T-helper 1 cell treated with Interleukin-12 subunit alpha and Interleukin-12 subunit beta and Interleukin-4 antibody, amounts not matched to agents 30 μg/mL and 1 μg/mL, for 36 hours (primary cell): ENCODE results near the gene MDGA2.

Source experiments
- H3K27ac Mint-ChIP-seq: one replicate; pipeline ENCODE4 v1.8.0; 2021; ENCODE audit warnings: mild to moderate bottlenecking, mixed read lengths
- H3K27me3 Mint-ChIP-seq: one replicate; pipeline ENCODE4 v1.8.0; 2021; ENCODE audit warnings: low read depth, mixed read lengths
- H3K36me3 Mint-ChIP-seq: one replicate; pipeline ENCODE4 v1.8.0; 2021; ENCODE audit warnings: low read depth, mixed read lengths
- H3K4me1 Mint-ChIP-seq: one replicate; pipeline ENCODE4 v1.8.0; 2021; ENCODE audit warnings: low read depth, mixed read lengths
- H3K4me3 Mint-ChIP-seq: one replicate; pipeline ENCODE4 v1.8.0; 2021; ENCODE audit warnings: mild to moderate bottlenecking, moderate library complexity, mixed read lengths
- H3K9me3 Mint-ChIP-seq: one replicate; pipeline ENCODE4 v1.8.0; 2021; ENCODE audit warnings: mixed read lengths

MDGA2 gene

DNA sequence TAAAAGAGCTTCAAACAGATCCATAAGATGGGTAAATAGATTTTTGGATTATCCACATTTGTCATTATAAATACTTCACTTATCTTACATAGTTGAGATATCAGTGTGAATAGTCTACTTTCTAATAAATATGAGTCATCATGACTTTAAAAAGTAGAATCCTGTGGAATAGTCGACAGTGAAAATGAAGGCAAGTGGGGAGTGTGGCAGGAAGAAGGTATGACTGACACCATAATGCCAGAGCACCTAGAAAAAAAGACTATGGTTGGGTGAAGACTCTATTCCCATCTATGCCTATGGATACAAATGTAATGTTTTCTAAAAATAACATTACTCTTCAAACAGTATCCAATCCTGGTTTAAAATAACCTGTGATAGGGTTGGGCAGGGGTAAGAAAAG, 117.5 kb downstream of the MDGA2 start:
- Mint-ChIP-seq H3K4me1 (no peaks in the 10 kb centered on the region), H3K27ac (no peak overlapping the region), H3K9me3 (peaks cover 11% of the 10 kb centered on the region), H3K4me3 (no peak overlapping the region), H3K27me3 (no peaks in the 10 kb centered on the region), H3K36me3 (no peaks in the 10 kb centered on the region)

DNA sequence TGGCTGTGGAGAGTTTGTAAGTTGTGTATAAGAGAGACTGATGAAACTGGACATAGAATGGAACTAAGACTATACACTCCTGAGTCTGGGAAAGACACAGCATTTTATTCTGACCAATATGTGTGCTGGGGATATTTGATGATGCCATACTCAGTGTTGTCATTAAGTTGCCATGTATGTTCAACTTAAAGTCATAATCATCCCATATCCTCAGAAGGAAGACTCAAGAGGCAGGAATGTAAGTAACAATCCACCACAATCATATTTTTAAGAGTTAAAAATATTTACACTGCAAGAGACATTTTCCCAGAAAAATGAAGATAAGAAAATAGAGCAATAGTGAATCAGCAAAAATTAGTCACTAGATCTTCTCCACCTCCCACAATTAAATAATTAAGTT, 120.1 kb downstream of the MDGA2 start:
- Mint-ChIP-seq H3K27ac (no peak overlapping the region), H3K9me3 (no peaks in the 10 kb centered on the region), H3K4me1 (no peaks in the 10 kb centered on the region), H3K4me3 (no peak overlapping the region), H3K27me3 (no peaks in the 10 kb centered on the region), H3K36me3 (no peaks in the 10 kb centered on the region)

DNA sequence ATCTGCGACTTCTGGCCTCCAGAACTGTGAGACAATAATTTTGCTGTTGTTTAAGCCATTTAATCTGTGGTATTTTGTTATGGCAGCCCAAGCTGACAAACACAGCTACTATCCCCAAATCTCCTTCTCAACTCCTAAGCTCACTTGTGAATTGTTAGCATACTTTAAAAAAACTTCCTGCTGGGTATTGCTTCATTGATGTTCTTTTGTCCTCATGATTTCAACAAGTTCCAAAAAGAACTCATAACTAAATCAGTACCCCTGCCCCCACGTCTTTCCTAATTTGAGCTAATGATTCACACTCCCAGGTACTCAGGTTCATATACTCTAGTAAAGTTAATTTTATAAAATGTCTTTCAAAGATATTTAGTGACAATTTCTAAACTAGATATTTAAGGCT, 125.5 kb downstream of the MDGA2 start:
- H3K4me1 Mint-ChIP-seq, result no peaks in the 10 kb centered on the region
- H3K9me3 Mint-ChIP-seq, result no peaks in the 10 kb centered on the region
- H3K36me3 Mint-ChIP-seq, result no peaks in the 10 kb centered on the region
- no peak overlapping the region for H3K27ac Mint-ChIP-seq
- H3K4me3 Mint-ChIP-seq, result no peak overlapping the region
- no peaks in the 10 kb centered on the region for H3K27me3 Mint-ChIP-seq

DNA sequence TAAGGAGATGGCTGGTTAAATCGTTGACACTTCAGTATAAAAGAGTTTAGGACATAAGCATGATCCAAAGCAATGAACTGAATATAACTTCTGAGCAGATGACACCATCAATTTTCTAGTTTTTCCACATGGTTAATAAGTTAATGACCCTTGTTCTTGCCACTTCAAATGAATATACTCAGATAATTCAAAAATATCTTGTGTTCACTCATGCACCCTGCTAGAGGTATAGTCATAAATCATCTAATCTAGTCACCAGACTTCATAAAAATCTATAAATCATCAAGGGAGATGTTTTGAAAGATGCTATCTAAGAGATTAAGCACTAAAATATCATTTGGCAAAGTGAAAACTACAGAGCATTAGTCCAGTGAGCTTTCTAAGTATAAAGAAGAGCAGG, 131.9 kb downstream of the MDGA2 start:
- H3K4me1 Mint-ChIP-seq, result no peaks in the 10 kb centered on the region
- H3K9me3 Mint-ChIP-seq, result no peaks in the 10 kb centered on the region
- H3K27ac Mint-ChIP-seq, result no peak overlapping the region
- H3K27me3 Mint-ChIP-seq, result no peaks in the 10 kb centered on the region
- no peak overlapping the region for H3K4me3 Mint-ChIP-seq
- H3K36me3 Mint-ChIP-seq, result no peaks in the 10 kb centered on the region

DNA sequence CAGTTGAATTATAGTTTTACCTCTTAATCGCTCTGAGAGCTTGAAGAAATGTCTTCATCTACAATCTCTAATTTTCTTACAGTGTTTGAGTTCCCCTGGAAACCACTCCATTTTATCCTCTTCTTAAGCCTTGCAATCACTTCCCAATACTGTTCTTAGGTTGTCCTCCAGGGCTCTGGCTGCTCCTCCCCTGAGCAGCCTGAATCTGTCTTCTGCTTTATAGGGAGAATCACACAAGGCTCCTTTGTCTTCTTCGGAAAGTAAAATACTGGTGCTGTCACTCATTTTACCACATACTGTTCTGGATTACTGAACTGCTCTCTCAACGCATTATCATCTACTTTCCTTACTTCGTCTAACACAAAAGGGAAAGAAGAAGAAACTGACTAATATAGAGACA, 133.7 kb downstream of the MDGA2 start:
- Mint-ChIP-seq H3K36me3 (no peaks in the 10 kb centered on the region), H3K4me1 (no peaks in the 10 kb centered on the region), H3K27ac (no peak overlapping the region), H3K27me3 (no peaks in the 10 kb centered on the region), H3K9me3 (no peaks in the 10 kb centered on the region), H3K4me3 (no peak overlapping the region)

DNA sequence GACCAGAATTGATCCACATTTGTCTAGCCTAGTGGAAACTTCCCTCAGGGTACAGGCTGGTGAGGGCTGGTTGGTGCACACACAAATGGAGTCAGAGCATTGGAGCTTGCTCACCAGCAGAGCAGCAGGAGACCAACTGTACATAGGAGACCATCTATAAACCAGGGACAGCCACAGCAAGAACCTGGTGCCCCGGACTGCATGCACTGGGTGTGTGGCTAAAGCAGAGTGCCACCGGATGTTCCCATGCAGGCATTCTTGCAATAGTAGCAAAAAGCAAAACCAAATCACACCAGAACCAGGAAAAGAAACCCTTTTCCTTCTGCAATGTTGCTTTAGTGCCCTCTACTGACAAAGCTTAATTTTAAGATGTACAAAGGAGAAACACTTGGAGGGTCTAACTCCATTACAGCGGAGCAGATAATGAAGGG, 136.4 kb downstream of the MDGA2 start:
- H3K4me1 Mint-ChIP-seq, result no peaks in the 10 kb centered on the region
- no peaks in the 10 kb centered on the region for H3K27me3 Mint-ChIP-seq
- H3K36me3 Mint-ChIP-seq, result no peaks in the 10 kb centered on the region
- no peak overlapping the region for H3K4me3 Mint-ChIP-seq
- no peak overlapping the region for H3K27ac Mint-ChIP-seq
- no peaks in the 10 kb centered on the region for H3K9me3 Mint-ChIP-seq

DNA sequence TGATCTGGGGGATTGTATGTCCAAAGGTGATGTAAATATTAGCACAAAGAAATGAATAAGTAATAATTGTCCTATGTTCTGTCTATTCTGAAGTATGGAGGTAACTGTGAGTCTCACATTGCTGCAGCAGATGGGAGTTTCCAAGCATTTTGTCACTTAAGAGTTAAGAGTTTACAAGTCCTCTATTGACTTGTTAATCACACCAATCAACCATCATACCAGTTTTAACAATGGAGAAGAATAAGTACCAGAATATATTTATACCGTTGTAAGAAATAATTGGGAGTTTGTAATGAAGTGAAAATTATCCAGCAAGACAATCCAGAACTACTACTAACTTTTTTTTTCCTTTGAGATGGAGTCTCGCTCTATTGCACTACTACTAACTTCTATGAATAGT, 139.1 kb downstream of the MDGA2 start:
- Mint-ChIP-seq H3K4me1 (no peaks in the 10 kb centered on the region), H3K4me3 (no peak overlapping the region), H3K27ac (no peak overlapping the region), H3K27me3 (no peaks in the 10 kb centered on the region), H3K9me3 (no peaks in the 10 kb centered on the region), H3K36me3 (no peaks in the 10 kb centered on the region)

DNA sequence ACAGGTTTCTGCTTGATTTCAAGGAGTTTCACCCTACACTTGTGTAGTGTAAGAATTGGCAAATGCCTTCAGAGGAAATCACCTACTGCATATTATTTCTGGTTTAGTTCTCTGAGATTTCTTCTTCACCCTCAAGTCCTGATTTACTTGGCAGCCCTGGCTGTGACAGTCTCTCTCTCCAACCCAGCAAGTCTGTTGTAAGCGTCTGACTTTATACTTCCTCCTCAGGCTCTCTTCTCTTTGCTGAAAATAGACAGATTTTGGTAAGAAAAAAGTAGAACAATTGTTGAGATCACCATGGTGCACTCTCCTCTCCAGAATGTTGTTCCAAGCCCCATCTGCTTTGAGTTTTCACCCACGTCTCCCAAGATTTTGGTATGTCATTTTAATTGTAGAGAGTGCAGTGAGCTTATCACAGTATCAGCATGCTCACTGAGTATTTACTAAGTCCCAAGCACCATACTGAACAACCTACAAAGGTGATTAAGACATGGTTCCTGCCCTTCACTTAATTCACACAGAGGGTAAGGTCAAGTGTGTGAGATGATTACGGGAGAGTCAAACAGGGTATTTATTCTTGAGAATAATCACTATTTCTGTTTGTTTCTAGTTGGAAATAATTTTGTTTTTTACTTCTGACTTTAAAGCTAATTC, 148.7 kb downstream of the MDGA2 start:
- H3K27ac Mint-ChIP-seq, result no peak overlapping the region
- H3K9me3 Mint-ChIP-seq, result peaks cover 6% of the 10 kb centered on the region
- no peaks in the 10 kb centered on the region for H3K4me1 Mint-ChIP-seq
- H3K4me3 Mint-ChIP-seq, result no peak overlapping the region
- no peaks in the 10 kb centered on the region for H3K36me3 Mint-ChIP-seq
- H3K27me3 Mint-ChIP-seq, result no peaks in the 10 kb centered on the region

DNA sequence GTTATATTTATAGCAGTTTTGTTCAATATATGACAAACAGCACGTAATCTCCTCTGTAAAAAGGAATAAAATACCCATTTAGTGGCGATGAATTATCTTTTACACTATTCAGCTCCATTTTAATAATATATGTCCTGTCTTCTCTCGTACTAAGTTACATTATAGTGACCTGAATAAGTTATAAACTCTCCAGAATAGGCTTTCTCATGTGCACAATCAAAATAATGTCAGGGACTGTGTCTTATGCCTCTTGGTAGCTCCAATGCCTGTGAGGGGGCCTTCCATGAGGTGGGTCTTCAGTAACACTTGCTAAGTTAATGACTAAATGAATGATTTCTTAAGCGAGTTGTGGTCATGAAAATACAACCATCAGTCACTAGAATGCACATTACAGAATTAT, 150.9 kb downstream of the MDGA2 start:
- H3K27ac Mint-ChIP-seq, result no peak overlapping the region
- no peaks in the 10 kb centered on the region for H3K36me3 Mint-ChIP-seq
- no peak overlapping the region for H3K4me3 Mint-ChIP-seq
- no peaks in the 10 kb centered on the region for H3K9me3 Mint-ChIP-seq
- no peaks in the 10 kb centered on the region for H3K4me1 Mint-ChIP-seq
- H3K27me3 Mint-ChIP-seq, result no peaks in the 10 kb centered on the region

DNA sequence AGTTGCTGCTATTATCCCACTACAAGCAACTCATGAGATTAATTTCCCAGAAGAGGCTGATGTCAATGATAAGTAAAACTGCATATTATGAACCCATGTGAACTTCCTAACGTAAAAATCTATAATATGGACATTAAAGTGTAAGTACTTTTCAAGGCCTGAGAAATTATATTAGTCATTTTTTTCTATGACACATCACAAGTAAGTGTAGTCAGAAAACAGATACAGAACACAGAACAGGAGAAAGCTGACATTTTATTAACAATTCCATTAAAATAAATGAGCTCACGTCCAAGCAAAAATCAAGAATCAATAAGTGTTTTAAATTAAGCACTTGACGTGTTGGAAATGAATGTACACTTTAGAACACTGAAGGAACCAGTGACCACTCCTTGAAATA, 155.0 kb downstream of the MDGA2 start:
- Mint-ChIP-seq H3K9me3 (no peaks in the 10 kb centered on the region), H3K27me3 (no peaks in the 10 kb centered on the region), H3K27ac (no peak overlapping the region)

DNA sequence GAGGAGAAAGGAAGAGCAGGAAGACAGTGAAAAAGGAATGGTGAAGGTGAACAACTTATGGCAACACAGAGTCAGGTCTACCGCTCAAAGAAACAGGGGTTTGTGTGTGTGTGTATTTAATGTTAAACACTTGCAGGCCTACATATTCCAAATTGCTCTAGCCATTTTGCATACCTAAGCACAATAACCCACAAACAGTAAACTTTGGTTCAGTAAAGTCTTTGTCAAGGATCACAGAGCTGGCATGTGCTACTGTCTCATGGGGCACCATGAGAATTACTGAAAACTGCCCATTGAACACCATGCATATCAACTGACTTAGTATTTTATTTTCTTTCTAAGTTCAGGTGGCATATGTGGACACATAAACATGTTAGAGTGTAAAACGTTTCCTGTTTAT, 163.6 kb downstream of the MDGA2 start:
- H3K36me3 Mint-ChIP-seq, result no peaks in the 10 kb centered on the region
- H3K27me3 Mint-ChIP-seq, result no peaks in the 10 kb centered on the region
- no peaks in the 10 kb centered on the region for H3K4me1 Mint-ChIP-seq
- no peak overlapping the region for H3K4me3 Mint-ChIP-seq
- peaks cover 12% of the 10 kb centered on the region for H3K9me3 Mint-ChIP-seq
- no peak overlapping the region for H3K27ac Mint-ChIP-seq

More for the DNA sequence above, 155.0 kb downstream of the MDGA2 start:
- Mint-ChIP-seq H3K36me3 (no peaks in the 10 kb centered on the region), H3K4me3 (no peak overlapping the region), H3K4me1 (no peaks in the 10 kb centered on the region)

DNA sequence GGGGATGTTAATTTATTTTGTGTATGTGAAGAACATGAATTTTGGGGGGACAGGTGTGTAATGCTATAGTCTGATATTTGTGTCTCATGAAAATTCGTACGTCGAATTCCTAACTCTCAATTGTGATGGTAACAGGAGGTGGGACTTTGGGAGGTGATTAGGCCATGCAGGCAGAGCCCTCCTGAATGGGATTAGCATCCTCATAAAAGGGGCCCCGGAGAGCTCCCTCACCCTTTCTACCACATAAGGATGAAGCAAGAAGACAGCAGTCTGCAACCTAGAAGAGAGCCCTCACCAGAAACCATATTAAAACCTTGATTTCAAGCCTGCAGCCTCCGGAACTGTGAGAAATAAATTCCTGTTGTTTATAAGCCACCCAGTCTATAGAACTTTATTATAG, 165.4 kb downstream of the MDGA2 start:
- Mint-ChIP-seq H3K27me3 (no peaks in the 10 kb centered on the region), H3K4me1 (no peaks in the 10 kb centered on the region), H3K36me3 (no peaks in the 10 kb centered on the region), H3K4me3 (no peak overlapping the region), H3K27ac (no peak overlapping the region), H3K9me3 (peaks cover 16% of the 10 kb centered on the region)

DNA sequence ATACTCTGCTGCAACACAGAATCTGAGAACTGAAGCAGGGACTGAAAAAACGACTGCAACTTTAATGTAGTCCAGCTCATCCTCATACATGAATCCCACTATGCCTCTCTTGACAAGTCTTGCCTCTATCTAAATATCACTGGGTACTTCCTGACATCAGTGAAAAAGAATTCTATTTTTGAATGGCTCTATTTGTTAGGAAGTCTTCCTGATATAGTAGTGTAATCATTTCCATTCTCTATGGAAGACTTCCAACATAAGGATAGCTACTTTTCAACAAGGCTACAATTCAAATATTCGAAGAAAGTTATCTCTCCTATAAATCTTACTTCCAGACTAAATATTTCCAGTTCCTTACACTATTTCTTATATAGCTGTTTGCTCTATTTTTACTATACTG, 167.5 kb downstream of the MDGA2 start:
- Mint-ChIP-seq H3K36me3 (no peaks in the 10 kb centered on the region), H3K4me3 (no peak overlapping the region), H3K4me1 (no peaks in the 10 kb centered on the region), H3K27ac (no peak overlapping the region), H3K27me3 (no peaks in the 10 kb centered on the region), H3K9me3 (peaks cover 16% of the 10 kb centered on the region)

DNA sequence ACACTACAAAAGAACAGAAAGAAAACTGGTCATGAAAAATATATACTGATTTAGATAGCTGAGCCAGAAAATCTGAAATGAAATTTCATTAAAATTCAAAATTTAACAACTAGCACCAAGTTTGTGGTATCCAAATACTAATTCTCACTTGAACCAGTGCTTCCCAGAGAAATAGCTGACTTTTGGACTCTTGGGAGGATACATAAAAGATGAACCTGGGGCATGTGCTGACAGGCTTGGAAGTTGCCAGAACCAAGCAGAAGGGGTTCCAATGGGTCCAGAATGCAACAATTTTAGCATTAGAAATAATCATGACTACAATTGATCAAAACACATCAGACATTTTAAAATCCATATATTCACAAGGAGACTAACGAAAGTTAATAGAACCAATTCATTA, 175.0 kb downstream of the MDGA2 start:
- Mint-ChIP-seq H3K27ac (no peak overlapping the region), H3K9me3 (peaks cover 2% of the 10 kb centered on the region), H3K4me3 (no peak overlapping the region), H3K4me1 (no peaks in the 10 kb centered on the region), H3K36me3 (no peaks in the 10 kb centered on the region), H3K27me3 (no peaks in the 10 kb centered on the region)

DNA sequence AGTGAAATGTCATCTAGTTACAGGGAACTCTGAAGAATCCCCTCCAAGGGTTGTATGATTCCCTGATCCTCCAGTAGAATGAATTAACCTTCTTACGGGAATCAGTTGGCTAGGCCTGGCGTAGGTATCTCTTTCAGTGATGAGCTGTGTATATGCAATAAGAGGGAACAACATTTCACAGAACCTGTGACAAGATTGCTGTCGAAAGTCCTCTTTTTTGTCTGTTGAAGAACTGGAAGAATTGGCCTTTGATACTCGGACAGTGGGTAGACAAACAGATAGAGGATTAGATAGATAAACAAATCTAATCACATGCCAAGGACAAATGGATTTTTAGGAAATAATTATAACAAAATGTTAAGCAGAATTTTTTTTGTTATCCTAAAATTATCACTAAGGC, 184.6 kb downstream of the MDGA2 start:
- no peak overlapping the region for H3K4me3 Mint-ChIP-seq
- peaks cover 16% of the 10 kb centered on the region for H3K9me3 Mint-ChIP-seq
- H3K27ac Mint-ChIP-seq, result no peak overlapping the region
- no peaks in the 10 kb centered on the region for H3K4me1 Mint-ChIP-seq
- no peaks in the 10 kb centered on the region for H3K27me3 Mint-ChIP-seq
- H3K36me3 Mint-ChIP-seq, result no peaks in the 10 kb centered on the region

DNA sequence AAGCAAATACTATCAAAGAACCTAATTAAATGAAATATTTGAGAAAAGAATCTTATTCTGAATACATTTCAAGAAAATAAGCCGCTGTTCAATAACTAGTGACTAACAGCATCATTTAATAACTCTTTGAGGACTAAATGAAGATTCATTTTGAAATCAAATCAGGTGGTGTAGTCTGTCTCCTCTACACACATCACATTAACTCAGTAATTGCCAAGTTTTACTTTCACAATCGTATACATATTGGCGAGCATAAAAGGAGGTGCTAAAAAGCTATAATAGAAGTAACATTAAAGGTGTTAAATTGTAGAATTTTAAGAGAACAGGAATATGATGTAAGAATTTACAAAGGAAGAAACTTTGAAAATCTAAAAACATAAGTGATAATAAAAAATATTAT, 185.1 kb downstream of the MDGA2 start:
- H3K36me3 Mint-ChIP-seq, result no peaks in the 10 kb centered on the region
- no peaks in the 10 kb centered on the region for H3K27me3 Mint-ChIP-seq
- H3K9me3 Mint-ChIP-seq, result peaks cover 14% of the 10 kb centered on the region
- no peak overlapping the region for H3K27ac Mint-ChIP-seq
- no peaks in the 10 kb centered on the region for H3K4me1 Mint-ChIP-seq
- H3K4me3 Mint-ChIP-seq, result no peak overlapping the region
